GM21381 (cell line): ENCODE measurements around the gene OR10T2.
"Not testable (repeated sequence)": the region's sequence is repeated elsewhere in the genome, so short reads cannot be mapped to it uniquely, and the experiment has no call there.

Experiments
- ATAC-seq: cut with Tn5 transposase; IDR thresholded peaks from one replicate; pipeline ENCODE4 v1.9.1; 2021; ENCODE audit warnings: mild to moderate bottlenecking, moderate library complexity; ENCODE audit not compliant: unreplicated experiment

The OR10T2 gene

GRCh38 chr1:158356616-158357015, 42.6 kb downstream of the OR10T2 start:
- ATAC-seq, result no peak

GRCh38 chr1:158355773-158356285, 43.4 kb downstream of the OR10T2 start:
- no peak for ATAC-seq

- no peak for ATAC-seq
Observed at GRCh38 chr1:158354255-158354654, 45.0 kb downstream of the OR10T2 start.

GRCh38 chr1:158353303-158354075, 45.8 kb downstream of the OR10T2 start, which contains the start of gene CD1E:
TSS of gene CD1E (plus strand) at chr1:158353894. CDS start at chr1:158353989, 95 bp downstream.
- ATAC-seq, result no peak

GRCh38 chr1:158348946-158349345, 50.3 kb downstream of the OR10T2 start:
- ATAC-seq, result not testable (repeated sequence)
